Fibroblast of the aortic adventitia (primary cell): ENCODE results near the gene SLC36A1. TPM values are rescaled to one million over a fixed set of nuclear protein-coding genes. Genes with fewer than 3 reads are reported as not detected.

Experiments used
- DNase-seq: peaks from one replicate; pipeline ENCODE4 v3.0.0-alpha.2; 2010; ENCODE audit warnings: low read depth
- H3K4me3 ChIP-seq: 2 replicates; pipeline ENCODE4 v1.5.1; 2011; ENCODE audit warnings: low read depth, mild to moderate bottlenecking, control low read depth, low read length, moderate library complexity
- CTCF ChIP-seq: IDR thresholded peaks from 2 replicates; pipeline ENCODE4 v1.5.1; 2011; ENCODE audit warnings: mild to moderate bottlenecking, low read length, control low read depth, inconsistent platforms; ENCODE audit not compliant: insufficient read depth
- total RNA-seq: library from RNA; depleted of rRNA; stranded (reverse); fragments of >200 nt; gene quantifications from 2 replicates; pipeline ENCODE4 v1.2.3, GENCODE V29; 2012; ENCODE audit warnings: low replicate concordance

The SLC36A1 gene
- total RNA-seq, 1 donor = 15.2 TPM

- H3K4me3 ChIP-seq = no peak overlapping the region
- no peak for DNase-seq
- TF ChIP-seq CTCF = no peak
These were observed 4.5 kb downstream of the SLC36A1 start for GRCh38 chr5:151451626-151452520.

- DNase-seq = no peak
- H3K4me3 ChIP-seq = no peak overlapping the region
- TF ChIP-seq CTCF = no peak
These were observed 6.8 kb downstream of the SLC36A1 start for GRCh38 chr5:151454166-151454565.

GRCh38 chr5:151454889-151455288 is 7.5 kb downstream of the SLC36A1 start:
- DNase-seq = no peak
- H3K4me3 ChIP-seq = no peak overlapping the region
- TF ChIP-seq CTCF = no peak

GRCh38 chr5:151456321-151456940 is 9.0 kb downstream of the SLC36A1 start:
- H3K4me3 ChIP-seq = no peak overlapping the region
- DNase-seq = no peak
- no peak for TF ChIP-seq CTCF

- no peak for TF ChIP-seq CTCF
- H3K4me3 ChIP-seq = no peak overlapping the region
- DNase-seq = no peak
These were observed 10.9 kb downstream of the SLC36A1 start for GRCh38 chr5:151458314-151458713.

- TF ChIP-seq CTCF = no peak
- H3K4me3 ChIP-seq = no peak overlapping the region
- no peak for DNase-seq
These were observed 12.4 kb downstream of the SLC36A1 start for GRCh38 chr5:151459680-151460324.
